ENCODE measurements around the gene AASDHPPT. TPM values are rescaled to one million over a fixed set of nuclear protein-coding genes. Genes with fewer than 3 reads are reported as not detected.

The AASDHPPT gene
- polyA plus RNA-seq, 1 donor from 2014 or later: 322 TPM

DNA sequence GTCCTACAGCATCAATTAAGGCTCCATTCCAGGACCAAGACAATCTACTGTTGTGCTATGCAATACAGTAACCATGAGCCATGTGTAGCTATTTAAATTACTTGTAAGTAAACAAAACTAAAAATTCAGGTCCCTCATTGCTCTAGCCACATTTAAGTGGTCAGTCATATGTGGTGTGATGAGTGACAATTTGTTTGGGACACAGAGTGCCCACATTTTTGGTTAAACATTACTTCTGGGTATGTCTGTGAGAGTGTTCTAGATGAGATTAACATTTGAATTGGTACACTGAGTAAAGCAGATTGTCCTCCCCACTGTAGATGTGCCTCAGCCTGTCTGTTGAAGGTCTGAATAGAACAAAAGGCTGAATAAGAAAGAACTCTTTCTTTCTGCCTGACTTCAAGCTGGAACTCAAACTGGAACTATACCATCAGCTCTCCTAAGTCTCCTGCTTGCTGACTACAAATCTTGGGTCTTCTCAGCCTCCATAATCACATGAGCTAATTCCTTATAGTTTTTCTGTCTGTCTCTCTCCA, 16.1 kb upstream of the AASDHPPT start:
- no peaks in the 10 kb centered on the region for H3K27me3 ChIP-seq (ENCODE audit: insufficient read depth, low read depth, low read length)
- H3K79me2 ChIP-seq (replicated peaks; ENCODE audit: insufficient read depth, low read length): no peaks in the 10 kb centered on the region
- no peak overlapping the region for H3K4me2 ChIP-seq (ENCODE audit: low read length)
- no peaks in the 10 kb centered on the region for H3K9me3 ChIP-seq (ENCODE audit: low read length)
- no peak overlapping the region for H3K27ac ChIP-seq (ENCODE audit: low read length)
- no peak overlapping the region for H3K4me3 ChIP-seq (ENCODE audit: low read length)
- H3K9me2 ChIP-seq (ENCODE audit: insufficient read depth, low read length): no peaks in the 10 kb centered on the region
- no peak for TF ChIP-seq EZH2 (IDR thresholded peaks at IDR 0.05; ENCODE audit: borderline replicate concordance, insufficient read depth, low read length, poor library complexity, severe bottlenecking)
- no peak for TF ChIP-seq RAD21 (conservative IDR thresholded peaks at IDR 0.05)
- TF ChIP-seq, protein P1, sequence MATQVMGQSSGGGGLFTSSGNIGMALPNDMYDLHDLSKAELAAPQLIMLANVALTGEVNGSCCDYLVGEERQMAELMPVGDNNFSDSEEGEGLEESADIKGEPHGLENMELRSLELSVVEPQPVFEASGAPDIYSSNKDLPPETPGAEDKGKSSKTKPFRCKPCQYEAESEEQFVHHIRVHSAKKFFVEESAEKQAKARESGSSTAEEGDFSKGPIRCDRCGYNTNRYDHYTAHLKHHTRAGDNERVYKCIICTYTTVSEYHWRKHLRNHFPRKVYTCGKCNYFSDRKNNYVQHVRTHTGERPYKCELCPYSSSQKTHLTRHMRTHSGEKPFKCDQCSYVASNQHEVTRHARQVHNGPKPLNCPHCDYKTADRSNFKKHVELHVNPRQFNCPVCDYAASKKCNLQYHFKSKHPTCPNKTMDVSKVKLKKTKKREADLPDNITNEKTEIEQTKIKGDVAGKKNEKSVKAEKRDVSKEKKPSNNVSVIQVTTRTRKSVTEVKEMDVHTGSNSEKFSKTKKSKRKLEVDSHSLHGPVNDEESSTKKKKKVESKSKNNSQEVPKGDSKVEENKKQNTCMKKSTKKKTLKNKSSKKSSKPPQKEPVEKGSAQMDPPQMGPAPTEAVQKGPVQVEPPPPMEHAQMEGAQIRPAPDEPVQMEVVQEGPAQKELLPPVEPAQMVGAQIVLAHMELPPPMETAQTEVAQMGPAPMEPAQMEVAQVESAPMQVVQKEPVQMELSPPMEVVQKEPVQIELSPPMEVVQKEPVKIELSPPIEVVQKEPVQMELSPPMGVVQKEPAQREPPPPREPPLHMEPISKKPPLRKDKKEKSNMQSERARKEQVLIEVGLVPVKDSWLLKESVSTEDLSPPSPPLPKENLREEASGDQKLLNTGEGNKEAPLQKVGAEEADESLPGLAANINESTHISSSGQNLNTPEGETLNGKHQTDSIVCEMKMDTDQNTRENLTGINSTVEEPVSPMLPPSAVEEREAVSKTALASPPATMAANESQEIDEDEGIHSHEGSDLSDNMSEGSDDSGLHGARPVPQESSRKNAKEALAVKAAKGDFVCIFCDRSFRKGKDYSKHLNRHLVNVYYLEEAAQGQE (IDR thresholded peaks at IDR 0.05; ENCODE audit: borderline replicate concordance): no peak
- no peak for TF ChIP-seq POLR2AphosphoS5 (IDR thresholded peaks at IDR 0.05)
- TF ChIP-seq EP300 (conservative IDR thresholded peaks at IDR 0.05; ENCODE audit: poor library complexity, severe bottlenecking): no peak
- no peak for TF ChIP-seq MXI1 (conservative IDR thresholded peaks at IDR 0.05; ENCODE audit: poor library complexity, severe bottlenecking)
- TF ChIP-seq, protein P2, sequence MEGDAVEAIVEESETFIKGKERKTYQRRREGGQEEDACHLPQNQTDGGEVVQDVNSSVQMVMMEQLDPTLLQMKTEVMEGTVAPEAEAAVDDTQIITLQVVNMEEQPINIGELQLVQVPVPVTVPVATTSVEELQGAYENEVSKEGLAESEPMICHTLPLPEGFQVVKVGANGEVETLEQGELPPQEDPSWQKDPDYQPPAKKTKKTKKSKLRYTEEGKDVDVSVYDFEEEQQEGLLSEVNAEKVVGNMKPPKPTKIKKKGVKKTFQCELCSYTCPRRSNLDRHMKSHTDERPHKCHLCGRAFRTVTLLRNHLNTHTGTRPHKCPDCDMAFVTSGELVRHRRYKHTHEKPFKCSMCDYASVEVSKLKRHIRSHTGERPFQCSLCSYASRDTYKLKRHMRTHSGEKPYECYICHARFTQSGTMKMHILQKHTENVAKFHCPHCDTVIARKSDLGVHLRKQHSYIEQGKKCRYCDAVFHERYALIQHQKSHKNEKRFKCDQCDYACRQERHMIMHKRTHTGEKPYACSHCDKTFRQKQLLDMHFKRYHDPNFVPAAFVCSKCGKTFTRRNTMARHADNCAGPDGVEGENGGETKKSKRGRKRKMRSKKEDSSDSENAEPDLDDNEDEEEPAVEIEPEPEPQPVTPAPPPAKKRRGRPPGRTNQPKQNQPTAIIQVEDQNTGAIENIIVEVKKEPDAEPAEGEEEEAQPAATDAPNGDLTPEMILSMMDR (IDR thresholded peaks at IDR 0.05; ENCODE audit: poor library complexity, severe bottlenecking): no peak
- TF ChIP-seq SMC3 (conservative IDR thresholded peaks at IDR 0.05; ENCODE audit: poor library complexity): no peak
- no peak for TF ChIP-seq TAF1 (IDR thresholded peaks at IDR 0.05; ENCODE audit: low read depth)
- no peaks in the 10 kb centered on the region for H4K20me1 ChIP-seq (ENCODE audit: insufficient read depth)
- no peak overlapping the region for H3K9ac ChIP-seq (ENCODE audit: low read length)
- H2AFZ ChIP-seq (ENCODE audit: low read depth, low read length): no peak overlapping the region
- no peaks in the 10 kb centered on the region for H3K36me3 ChIP-seq (ENCODE audit: insufficient read depth, low read length)
- no peaks in the 10 kb centered on the region for H3F3A ChIP-seq (ENCODE audit: insufficient read depth, low read length, poor library complexity, severe bottlenecking)

DNA sequence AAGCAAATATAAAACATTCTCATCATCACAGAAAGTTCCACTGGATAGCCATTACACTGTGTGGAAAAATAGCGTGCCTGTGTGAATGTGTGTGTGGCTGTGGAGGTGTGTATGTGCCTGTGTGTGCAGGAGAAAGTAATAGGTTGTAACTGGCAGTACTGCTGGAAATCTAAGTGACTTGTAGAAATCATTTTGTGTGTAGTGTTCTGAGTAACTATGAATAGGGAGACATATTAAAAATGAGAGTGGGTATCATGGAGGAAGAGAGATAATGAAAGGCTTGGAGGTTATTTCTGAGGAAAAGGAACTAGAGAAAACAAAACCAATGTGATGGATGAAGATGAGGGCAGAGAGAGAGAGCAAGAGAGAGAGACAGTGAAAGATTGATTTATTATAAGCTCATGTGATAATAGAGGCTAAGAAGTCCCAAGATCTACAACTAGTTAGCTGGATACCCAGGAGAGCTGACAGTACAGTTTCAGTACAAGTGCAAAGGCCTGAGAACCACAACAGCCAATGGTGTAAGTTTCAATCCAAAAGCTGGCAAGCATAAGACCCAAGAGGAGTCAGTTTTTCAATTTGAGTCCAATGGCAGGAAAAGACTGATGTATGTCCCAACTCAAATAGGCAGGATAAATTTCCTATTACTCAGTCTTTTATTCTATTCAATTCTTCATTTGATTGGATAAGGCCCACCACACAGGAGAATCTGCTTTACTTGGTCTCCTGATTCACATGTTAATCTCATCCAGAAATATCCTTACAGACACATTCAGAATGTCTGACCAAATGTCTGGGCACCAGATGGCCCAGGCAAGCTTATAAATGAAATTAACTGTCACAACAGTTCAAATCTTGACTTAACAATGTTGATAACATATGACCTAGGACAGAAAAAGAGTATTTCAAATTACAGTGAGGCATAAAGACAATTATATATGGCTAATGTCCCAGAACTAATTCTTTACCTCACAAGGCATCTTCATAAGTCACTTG, 15.2 kb upstream of the AASDHPPT start:
- H3K9ac ChIP-seq (ENCODE audit: low read length): no peak overlapping the region
- no peaks in the 10 kb centered on the region for H3F3A ChIP-seq (ENCODE audit: insufficient read depth, low read length, poor library complexity, severe bottlenecking)
- no peak overlapping the region for H2AFZ ChIP-seq (ENCODE audit: low read depth, low read length)
- no peak overlapping the region for H3K27ac ChIP-seq (ENCODE audit: low read length)
- H3K27me3 ChIP-seq (ENCODE audit: insufficient read depth, low read depth, low read length): no peaks in the 10 kb centered on the region
- no peaks in the 10 kb centered on the region for H3K9me3 ChIP-seq (ENCODE audit: low read length)
- H3K4me3 ChIP-seq (ENCODE audit: low read length): no peak overlapping the region
- H4K20me1 ChIP-seq (ENCODE audit: insufficient read depth): no peaks in the 10 kb centered on the region
- H3K36me3 ChIP-seq (ENCODE audit: insufficient read depth, low read length): no peaks in the 10 kb centered on the region
- no peaks in the 10 kb centered on the region for H3K9me2 ChIP-seq (ENCODE audit: insufficient read depth, low read length)
- no peak overlapping the region for H3K4me2 ChIP-seq (ENCODE audit: low read length)
- TF ChIP-seq TAF1 (IDR thresholded peaks at IDR 0.05; ENCODE audit: low read depth): no peak
- TF ChIP-seq MXI1 (conservative IDR thresholded peaks at IDR 0.05; ENCODE audit: poor library complexity, severe bottlenecking): no peak
- TF ChIP-seq, protein P2 (IDR thresholded peaks at IDR 0.05; ENCODE audit: poor library complexity, severe bottlenecking): no peak
- TF ChIP-seq SMC3 (conservative IDR thresholded peaks at IDR 0.05; ENCODE audit: poor library complexity): no peak
- no peaks in the 10 kb centered on the region for H3K79me2 ChIP-seq (replicated peaks; ENCODE audit: insufficient read depth, low read length)

Measured in neural cell (in vitro differentiated cells).